GM12892 (cell line): ENCODE results near the gene ADAMTSL1.

Experiments
- POLR2A ChIP-seq: IDR thresholded peaks from 2 replicates; pipeline ENCODE4 v1.6.1; 2011; ENCODE audit warnings: low read depth, low read length, control low read depth
- POLR2AphosphoS5 ChIP-seq: IDR thresholded peaks from 2 replicates; pipeline ENCODE4 v1.6.1; 2011; ENCODE audit warnings: low read depth, low read length, control low read depth
- TAF1 ChIP-seq: IDR thresholded peaks from 2 replicates; pipeline ENCODE4 v1.6.1; 2011; ENCODE audit warnings: low read depth, mild to moderate bottlenecking, control low read depth, low read length, borderline replicate concordance

GRCh38 chr9:18819418-18819817 is 345.5 kb downstream of the ADAMTSL1 start:
- TF ChIP-seq TAF1 (no peak), POLR2AphosphoS5 (no peak), POLR2A (no peak)
